HFFc6 (cell line): ENCODE measurements around the gene EDA. TPM values are rescaled to one million over a fixed set of nuclear protein-coding genes. Genes with fewer than 3 reads are reported as not detected.

ENCODE experiments used
- DNase-seq: peaks from one replicate; pipeline ENCODE4 v3.0.0-alpha.2; 2018
- H3K27ac Mint-ChIP-seq: 2 replicates; pipeline ENCODE4 v1.8.0; 2020; ENCODE audit warnings: mild to moderate bottlenecking, mixed read lengths
- H3K27me3 Mint-ChIP-seq: 2 replicates; pipeline ENCODE4 v1.8.0; 2021; ENCODE audit warnings: mild to moderate bottlenecking, moderate library complexity, mixed read lengths; ENCODE audit not compliant: insufficient read depth
- H3K36me3 Mint-ChIP-seq: 2 replicates; pipeline ENCODE4 v1.8.0; 2021; ENCODE audit warnings: low read depth, mixed read lengths
- H3K4me1 Mint-ChIP-seq: 2 replicates; pipeline ENCODE4 v1.8.0; 2020; ENCODE audit warnings: low read depth, mixed read lengths
- H3K4me3 Mint-ChIP-seq: 2 replicates; pipeline ENCODE4 v1.8.0; 2020; ENCODE audit warnings: mild to moderate bottlenecking, moderate library complexity, mixed read lengths
- H3K9me3 Mint-ChIP-seq: 2 replicates; pipeline ENCODE4 v1.8.0; 2020; ENCODE audit warnings: mild to moderate bottlenecking, mixed read lengths
- total RNA-seq, 6 experiments: library from RNA; stranded (reverse); fragmentation: NEBNext Ultra II Directional; extraction: Animal tissue kit (Norgen Biotek cat#: 25700); gene quantifications; 2 replicates in 1 of 6; 3 replicates in 5 of 6; pipeline ENCODE4 v1.2.3, GENCODE V29; 2021
- TF ChIP-seq, protein P1 (sequence below): fragments of 200-600 bp; sonication (generic); IDR thresholded peaks from 2 replicates; pipeline ENCODE4 v1.5.0; 2021; ENCODE audit warnings: antibody characterized with exemption, mild to moderate bottlenecking

Gene EDA
- total RNA-seq, 6 experiments from 2014 or later: 0.08 to 0.34 (median 0.14) TPM

DNA sequence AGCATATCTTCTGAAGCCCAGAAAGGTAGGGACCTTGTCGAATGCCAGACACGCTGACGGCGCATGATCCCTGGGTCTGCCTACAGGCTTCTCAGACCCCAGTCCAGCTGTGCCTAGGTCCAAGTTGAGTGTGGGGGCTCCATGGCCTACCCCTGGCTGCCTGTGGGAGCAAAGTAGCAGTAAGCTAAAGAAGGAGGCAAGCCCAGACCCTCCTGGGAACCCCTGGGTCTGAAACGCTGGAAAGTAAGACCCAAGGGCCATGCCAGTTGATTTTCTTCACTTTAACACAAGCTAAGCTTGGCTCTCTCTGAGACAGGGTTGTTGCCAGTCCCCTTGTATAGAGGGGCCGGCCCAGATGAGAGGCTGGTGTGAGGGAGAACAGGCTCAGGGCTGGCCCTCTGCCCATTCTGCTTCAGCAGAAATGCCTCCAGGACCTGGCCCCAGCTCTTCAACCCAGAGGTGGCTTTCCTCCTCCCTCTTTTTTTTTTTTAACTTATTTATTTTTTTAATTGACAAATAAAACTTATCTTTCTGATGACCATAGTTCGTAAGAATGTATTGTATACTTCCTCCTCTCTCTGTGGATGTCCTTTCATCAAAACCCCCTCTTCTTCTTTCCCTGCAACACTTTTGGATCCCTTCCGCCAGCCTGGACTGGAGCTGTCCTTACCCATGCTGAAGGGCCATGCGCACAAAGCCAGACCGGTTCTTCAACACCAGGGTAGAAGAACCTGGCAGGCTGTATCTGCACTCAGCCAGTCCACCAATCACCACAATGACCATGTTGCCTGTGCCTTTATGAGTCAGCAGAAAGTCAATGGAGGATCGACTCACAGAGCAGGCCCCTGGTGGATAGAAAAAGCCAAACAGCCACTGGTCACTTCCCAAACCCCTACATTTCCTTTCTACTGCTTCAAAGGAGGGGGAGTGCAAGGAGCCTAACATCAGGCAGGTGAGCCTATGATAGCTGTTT is 426.8 kb downstream of the EDA start:
- Mint-ChIP-seq H3K9me3 (no peaks in the 10 kb centered on the region), H3K27me3 (peaks cover 2% of the 10 kb centered on the region; the same call in 1 of the 2 replicates), H3K36me3 (no peaks in the 10 kb centered on the region), H3K4me1 (peaks cover 24% of the 10 kb centered on the region), H3K27ac (peak overlapping the region; percentile 75), H3K4me3 (no peak overlapping the region)
- DNase-seq: peak; percentile 8
- TF ChIP-seq, protein P1, sequence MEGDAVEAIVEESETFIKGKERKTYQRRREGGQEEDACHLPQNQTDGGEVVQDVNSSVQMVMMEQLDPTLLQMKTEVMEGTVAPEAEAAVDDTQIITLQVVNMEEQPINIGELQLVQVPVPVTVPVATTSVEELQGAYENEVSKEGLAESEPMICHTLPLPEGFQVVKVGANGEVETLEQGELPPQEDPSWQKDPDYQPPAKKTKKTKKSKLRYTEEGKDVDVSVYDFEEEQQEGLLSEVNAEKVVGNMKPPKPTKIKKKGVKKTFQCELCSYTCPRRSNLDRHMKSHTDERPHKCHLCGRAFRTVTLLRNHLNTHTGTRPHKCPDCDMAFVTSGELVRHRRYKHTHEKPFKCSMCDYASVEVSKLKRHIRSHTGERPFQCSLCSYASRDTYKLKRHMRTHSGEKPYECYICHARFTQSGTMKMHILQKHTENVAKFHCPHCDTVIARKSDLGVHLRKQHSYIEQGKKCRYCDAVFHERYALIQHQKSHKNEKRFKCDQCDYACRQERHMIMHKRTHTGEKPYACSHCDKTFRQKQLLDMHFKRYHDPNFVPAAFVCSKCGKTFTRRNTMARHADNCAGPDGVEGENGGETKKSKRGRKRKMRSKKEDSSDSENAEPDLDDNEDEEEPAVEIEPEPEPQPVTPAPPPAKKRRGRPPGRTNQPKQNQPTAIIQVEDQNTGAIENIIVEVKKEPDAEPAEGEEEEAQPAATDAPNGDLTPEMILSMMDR: no peak

DNA sequence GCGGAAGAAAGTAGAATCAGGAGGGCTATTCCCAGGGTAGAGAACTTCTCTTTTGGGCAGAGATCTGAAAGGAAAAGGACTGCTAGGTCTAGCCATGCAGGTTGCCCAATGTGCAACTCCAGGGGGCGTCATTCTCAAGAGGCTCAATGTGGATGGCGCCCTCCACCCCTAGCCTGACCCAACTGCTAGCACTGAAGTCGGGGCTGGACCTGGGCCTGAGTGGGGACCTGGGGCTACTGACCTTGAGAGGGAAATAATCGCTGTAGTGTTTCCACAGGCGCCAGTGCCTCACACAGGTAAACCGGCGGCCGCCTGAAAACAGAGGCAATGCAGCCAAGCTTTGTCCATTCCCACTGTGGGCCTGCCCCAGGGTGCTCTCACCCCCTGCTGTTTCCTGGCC is 427.8 kb downstream of the EDA start:
- H3K27ac Mint-ChIP-seq: no peak overlapping the region
- no peak for DNase-seq
- TF ChIP-seq, protein P1: no peak
- H3K4me3 Mint-ChIP-seq: no peak overlapping the region
- no peaks in the 10 kb centered on the region for H3K9me3 Mint-ChIP-seq
- H3K36me3 Mint-ChIP-seq: no peaks in the 10 kb centered on the region
- H3K27me3 Mint-ChIP-seq: 0 out of 2 replicates have a peak, but pooled peaks cover 2% of the 10 kb centered on the region
- H3K4me1 Mint-ChIP-seq: peaks cover 24% of the 10 kb centered on the region

DNA sequence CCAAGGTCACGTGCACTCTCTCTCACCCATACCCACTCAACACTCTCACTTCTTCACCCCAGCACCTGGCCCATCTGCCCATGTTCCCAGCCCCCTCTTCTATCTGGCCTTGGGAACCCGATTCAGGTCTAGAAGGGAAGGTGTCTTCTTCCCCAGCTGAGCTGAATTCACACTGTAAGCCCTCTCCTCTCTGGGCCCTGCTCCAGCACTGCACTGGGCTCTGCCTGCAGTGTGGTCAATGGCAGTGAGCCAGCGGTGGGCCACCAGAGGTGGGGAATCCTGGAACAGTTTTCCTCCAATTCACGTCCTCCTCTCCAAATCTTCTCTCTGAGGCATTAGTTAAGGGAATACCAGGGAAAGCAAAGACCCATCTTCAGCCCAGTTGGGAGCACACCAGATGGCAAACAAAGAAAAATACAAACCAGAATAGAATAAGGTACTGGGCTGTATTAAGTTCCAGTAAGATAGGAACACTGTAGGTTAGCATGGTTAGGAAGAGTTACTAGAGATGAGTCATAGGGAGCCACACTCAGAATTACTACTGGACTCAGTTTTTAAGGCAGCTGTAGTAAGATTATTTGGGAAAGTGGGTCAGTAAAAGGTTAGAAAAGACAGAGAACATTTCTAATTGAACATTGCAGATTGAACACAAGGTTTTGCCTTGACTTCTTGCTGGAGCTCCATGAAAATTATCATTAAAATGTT is 428.8 kb downstream of the EDA start:
- Mint-ChIP-seq H3K27me3 (0 out of 2 replicates have a peak, but pooled peaks cover 2% of the 10 kb centered on the region), H3K4me1 (peaks cover 24% of the 10 kb centered on the region), H3K36me3 (no peaks in the 10 kb centered on the region), H3K4me3 (no peak overlapping the region), H3K9me3 (no peaks in the 10 kb centered on the region), H3K27ac (peak overlapping the region; percentile 30; the same call in 1 of the 2 replicates)
- TF ChIP-seq, protein P1: no peak
- peak; percentile 11 for DNase-seq

DNA sequence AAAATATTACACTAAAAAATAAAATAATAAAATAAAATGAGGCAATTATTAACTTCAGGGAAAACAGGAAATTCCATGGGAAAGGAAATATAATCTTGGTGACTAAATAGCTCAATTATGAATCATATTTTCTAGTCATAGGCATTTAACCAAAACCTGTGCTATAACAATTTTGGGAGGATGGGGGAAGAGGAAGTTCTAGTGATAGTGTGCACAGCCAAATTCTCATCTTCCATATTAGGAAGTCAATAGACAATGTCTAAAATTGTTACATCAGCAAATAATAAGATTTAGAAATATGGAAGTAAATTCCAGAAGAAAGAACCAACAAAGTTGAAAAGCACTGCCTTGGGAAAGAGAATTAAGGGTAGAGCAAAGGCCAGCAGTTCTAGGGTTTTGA is 431.1 kb downstream of the EDA start:
- H3K4me1 Mint-ChIP-seq: peaks cover 24% of the 10 kb centered on the region

DNA sequence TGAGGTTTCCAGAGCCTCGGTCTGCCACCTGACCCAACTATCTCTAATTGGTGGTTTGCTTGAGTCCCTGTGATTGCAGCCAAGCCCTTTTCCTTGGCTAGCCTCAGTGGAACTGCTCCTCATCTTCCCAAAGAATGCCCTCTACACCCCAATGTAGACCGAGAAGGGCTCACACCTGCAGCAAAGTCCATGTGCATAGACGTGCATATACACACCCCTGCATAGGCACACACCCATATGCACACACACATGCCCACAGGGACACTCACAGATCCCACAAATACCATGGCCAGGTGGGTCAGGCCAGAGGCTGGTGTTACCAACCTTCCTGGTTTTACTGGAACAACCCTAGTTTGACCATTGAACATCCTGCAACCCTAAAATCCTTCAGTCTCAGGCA is 433.5 kb downstream of the EDA start:
- TF ChIP-seq, protein P1: no peak
- Mint-ChIP-seq H3K36me3 (no peaks in the 10 kb centered on the region), H3K27me3 (no peaks in the 10 kb centered on the region), H3K27ac (no peak overlapping the region), H3K4me3 (no peak overlapping the region), H3K9me3 (no peaks in the 10 kb centered on the region), H3K4me1 (peaks cover 18% of the 10 kb centered on the region)
- DNase-seq: no peak

More for the DNA sequence above, 431.1 kb downstream of the EDA start:
- no peak overlapping the region for H3K4me3 Mint-ChIP-seq
- TF ChIP-seq, protein P1: no peak
- no peak overlapping the region for H3K27ac Mint-ChIP-seq
- no peak for DNase-seq
- no peaks in the 10 kb centered on the region for H3K36me3 Mint-ChIP-seq
- H3K9me3 Mint-ChIP-seq: no peaks in the 10 kb centered on the region
- H3K27me3 Mint-ChIP-seq: no peaks in the 10 kb centered on the region
